GM19467 (cell line): ENCODE results near the gene RER1.

Source experiments
- ATAC-seq: cut with Tn5 transposase; IDR thresholded peaks from one replicate; pipeline ENCODE4 v1.9.1; 2021; ENCODE audit warnings: mild to moderate bottlenecking, moderate library complexity; ENCODE audit not compliant: unreplicated experiment

The RER1 gene

DNA sequence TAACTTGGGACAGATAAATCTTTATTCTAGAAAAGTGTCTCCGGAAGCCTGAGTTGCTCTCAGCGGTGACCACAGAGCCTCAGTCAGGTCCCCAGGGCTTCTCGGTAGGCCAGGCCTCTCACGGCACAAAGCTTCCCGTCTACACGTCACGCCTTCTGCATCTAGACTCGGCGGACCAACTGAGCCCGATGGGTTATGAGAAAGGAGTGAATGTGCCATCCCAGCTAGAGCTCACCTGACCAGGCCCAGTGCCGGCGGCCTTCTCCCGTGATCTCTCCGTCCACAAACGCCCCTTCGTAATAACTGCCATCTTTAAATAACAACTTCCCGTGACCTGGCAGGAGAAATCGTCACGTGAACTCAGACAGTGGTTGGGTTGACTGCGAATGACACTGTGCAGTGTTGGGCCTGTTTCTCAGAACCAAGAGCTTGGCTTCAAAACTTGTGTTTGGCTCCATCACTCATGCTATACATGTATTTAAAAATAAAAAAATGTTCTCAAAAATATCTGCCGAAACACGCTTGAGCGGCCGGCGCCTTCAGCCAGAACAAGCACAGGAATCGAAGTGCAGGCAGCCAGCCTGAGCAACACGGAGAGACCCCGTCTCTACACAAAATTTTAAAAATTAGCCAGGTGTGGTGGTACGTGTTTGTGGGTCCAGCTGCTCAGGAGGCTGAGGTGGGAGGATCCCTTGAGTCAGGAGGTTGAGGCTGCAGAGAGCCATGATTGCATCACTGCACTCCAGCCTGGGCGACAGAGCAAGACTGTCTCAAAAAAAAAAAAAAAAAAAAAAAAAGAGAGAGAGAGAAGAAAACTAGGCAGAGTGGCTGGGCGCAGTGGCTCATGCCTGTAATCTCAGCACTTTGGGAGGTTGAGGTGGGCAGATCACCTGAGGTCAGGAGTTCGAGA lies 3.4 kb upstream of the RER1 start:
- ATAC-seq = no peak

GRCh38 chr1:2389644-2390043 lies 2.0 kb upstream of the RER1 start:
- no peak for ATAC-seq

DNA sequence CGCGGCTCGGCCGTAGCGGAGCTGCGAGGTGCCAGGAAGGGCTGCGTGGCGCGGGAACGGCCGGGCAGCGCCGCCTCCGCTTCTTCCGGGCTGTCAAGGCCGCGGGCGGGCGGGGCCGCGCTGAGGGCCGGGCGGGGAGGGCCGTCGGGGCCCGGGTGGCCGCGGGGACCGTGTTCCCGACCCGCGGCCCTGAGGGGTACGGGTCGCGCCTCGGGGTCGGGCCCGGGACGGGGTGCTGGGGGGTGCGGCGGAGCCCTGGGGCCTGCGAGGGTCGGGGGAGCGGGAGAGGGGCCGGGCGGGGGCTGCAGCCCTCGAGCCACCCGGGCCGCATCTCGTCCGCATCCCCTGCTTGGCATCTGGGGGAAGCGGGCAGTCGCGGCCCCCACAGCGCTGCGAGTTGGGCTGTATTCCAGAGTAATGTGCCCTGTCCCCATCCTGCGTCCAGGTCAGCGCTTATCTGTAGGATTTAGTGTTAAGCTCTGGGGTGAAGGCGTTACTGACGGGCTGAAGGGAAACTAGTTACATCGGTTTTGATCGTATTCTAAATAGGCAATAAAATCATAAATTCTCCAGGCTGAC lies 379 bp downstream of the RER1 start:
- ATAC-seq = no peak

GRCh38 chr1:2392686-2393085 lies 1.0 kb downstream of the RER1 start:
- no peak for ATAC-seq

GRCh38 chr1:2393471-2393877 lies 1.8 kb downstream of the RER1 start:
- no peak for ATAC-seq

DNA sequence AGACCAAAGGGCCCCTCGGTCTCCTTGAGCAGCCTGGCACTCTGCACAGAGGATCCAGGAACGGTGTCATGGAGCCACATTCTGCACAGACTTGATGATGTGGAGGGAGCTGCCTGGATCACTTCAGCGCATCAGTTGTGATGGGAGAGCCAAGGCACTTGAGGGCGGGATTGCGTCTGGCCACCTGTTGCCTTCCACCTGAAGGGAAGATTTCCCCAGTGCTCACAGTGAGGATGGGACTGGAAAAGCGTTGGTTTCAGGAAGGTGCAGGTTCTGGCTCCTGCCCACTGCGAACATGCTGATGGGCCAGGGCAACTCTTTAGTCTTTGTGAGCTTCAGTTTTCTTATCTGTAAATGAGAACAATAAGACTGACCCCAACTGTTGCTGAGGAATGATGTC lies 2.6 kb downstream of the RER1 start:
- no peak for ATAC-seq

GRCh38 chr1:2394761-2395160 lies 3.1 kb downstream of the RER1 start:
- ATAC-seq = no peak

GRCh38 chr1:2395245-2395644 lies 3.6 kb downstream of the RER1 start:
- ATAC-seq = no peak

- no peak for ATAC-seq
Measured at GRCh38 chr1:2396059-2396458, 4.4 kb downstream of the RER1 start.

- ATAC-seq = no peak
Measured at GRCh38 chr1:2396476-2396875, 4.8 kb downstream of the RER1 start.

GRCh38 chr1:2397007-2397679 lies 5.5 kb downstream of the RER1 start:
- no peak for ATAC-seq

DNA sequence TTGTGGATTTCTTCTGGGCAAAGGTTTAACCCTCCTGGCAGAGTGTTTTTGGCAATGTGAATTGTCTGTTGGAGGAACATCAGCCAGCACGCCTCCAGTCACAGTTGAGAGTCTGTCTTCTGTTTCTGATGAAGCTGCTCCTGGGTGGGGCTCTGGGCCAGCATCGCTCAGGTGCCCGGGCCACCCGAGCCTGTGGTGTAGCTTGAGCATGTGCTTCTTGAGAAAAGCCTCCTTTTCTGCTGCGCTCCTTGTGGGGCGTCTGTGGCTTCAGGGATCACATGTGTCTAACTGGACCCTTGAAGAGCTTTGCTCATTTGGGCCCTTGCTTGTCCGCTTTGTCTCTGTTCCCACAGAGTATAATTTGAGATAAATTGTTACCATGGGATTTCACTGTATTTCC lies 7.2 kb downstream of the RER1 start:
- no peak for ATAC-seq

DNA sequence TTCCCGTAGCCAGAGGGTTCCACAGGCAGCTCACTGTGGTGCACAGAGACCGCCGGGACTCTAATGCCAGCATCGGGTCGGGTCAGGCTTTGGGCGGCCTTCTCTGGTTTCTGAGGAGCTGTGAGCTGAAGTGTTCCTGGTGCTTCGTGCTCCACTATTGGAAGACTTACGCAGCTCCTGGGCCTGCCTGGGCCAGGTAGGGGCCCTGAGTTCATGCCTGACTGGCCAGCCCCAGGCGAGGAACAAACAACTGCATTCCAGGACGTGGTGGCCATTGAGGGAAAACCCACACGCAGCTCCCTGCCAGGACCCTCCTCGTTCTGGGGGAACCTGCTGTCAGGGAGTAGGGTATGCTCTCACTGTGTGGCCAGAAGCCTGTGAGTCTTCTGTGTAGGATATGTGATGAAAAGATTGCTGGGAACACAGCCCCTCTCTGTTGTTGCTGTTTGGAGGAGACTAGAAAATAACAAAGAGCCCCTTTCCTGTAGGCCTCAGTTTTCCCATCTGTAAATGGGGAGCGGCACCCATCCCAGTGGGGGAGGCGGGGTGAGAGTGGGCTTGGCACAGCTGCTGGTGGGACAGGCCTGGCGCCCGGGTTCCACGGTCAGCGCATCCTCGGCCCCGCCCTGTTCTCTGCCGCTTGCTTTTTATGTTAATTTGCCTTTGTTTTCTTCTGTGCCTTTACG lies 8.4 kb downstream of the RER1 start:
- ATAC-seq = no peak

- ATAC-seq = no peak
Measured at GRCh38 chr1:2400576-2400909, 8.9 kb downstream of the RER1 start.

- ATAC-seq = no peak
Measured at GRCh38 chr1:2400950-2401649, 9.5 kb downstream of the RER1 start.

- ATAC-seq = no peak
Measured at GRCh38 chr1:2402420-2402819, 10.8 kb downstream of the RER1 start.

DNA sequence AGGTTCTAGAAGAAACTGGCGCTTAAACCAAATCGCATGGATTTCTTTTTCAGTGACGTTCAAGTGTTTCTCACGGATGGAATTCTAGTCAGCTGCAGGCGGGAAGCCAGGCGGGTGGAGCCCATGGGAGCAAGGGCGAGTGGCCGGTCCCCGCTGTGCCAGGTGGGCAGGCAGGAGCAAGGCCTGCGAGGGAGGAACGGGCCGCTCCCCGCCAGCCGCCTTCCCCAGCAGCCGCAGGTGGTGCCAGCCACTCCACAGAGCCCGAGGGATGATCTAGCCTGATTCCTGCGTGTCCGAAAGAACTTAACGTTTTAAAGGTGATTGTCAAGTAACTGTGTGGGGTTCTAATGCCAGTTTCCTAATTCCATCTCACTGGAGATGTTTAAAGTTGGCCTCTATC lies 11.6 kb downstream of the RER1 start:
- ATAC-seq = no peak

DNA sequence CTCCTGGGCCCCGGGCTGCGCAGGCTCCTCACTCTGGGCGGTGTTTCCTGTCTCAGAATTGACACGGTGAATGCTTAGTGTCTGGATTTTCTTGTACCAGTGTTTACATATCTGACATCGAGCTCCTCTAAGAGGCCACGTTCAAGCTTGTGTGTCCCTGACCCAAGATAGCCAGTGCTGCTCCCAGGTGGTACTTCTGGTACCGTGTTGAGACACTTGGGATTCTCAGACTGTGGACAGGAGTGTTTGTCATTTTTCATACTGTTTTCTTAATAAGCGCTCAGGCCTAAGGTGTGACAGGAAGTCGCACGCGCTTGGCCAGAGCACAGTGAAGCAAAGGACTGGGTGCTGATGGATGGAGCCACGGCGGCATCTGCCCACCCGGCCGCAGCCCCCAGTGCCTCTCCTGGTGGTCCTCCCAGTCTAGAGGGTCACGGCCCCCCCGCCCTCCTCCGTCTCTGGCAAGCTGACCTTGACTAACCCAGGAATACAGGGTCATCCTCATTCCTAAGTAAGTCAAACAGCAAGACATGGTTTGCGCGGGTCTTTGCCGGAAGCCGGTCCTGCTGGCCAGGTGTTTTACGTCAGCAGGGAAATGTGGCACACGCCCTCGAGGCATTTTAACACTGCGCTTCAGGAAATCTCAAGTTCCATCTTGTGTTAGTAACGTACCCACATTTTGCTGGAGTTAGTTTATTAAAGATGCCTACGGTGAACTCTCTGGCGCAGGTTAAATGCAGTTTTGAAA lies 12.7 kb downstream of the RER1 start:
- ATAC-seq = no peak

DNA sequence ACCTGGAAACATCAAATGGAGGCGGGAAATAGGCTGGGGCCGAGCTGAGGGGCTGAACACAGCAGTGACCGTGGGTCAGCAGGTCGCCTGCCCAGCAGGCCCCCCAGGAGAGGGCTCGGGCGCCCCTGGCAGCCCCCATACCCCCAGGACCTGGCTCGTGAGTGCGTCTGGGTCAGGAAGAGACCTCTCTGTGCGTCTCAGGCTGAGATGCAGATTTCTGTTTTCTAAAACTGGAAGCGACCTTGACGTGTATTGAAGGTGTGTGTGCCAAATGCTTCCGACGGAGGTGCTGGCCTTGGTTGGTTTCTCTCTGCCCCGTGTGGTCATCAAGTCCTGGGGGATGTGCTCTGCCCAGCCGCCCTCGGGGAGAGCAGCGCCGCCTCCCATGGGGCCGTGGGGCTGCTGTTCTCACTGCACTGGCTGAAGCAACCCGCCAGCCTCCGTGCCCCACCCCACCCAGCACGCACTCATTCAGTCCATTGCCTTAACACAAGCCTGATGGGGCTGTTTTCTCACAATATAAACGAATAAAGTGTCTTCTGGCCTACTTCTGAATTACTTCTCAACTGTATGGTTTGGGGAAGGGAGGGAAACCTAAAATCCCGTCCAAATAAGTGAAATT lies 13.4 kb downstream of the RER1 start:
- ATAC-seq = no peak
